Left ventricle myocardium superior (tissue), 1 donor: ENCODE results near the gene NFIA. TPM values are rescaled to one million over a fixed set of nuclear protein-coding genes. Genes with fewer than 3 reads are reported as not detected.

ENCODE experiments used
- ATAC-seq: fragments of 200-7000 bp; cut with Tn5 transposase; one replicate; pipeline ENCODE4 v1.9.1; 2020; ENCODE audit warnings: mild to moderate bottlenecking, moderate library complexity
- DNase-seq: peaks from one replicate; pipeline ENCODE4 v3.0.0-alpha.2; 2020
- intact Hi-C: fragments of 100-400 bp; cut with micrococcal nuclease; formaldehyde crosslinking; loops from one replicate; pipeline ENCODE4 v1.11.0; 2022
- total RNA-seq: library from RNA; stranded (reverse); fragmentation: NEBNext Ultra II Directional; extraction: Animal tissue kit (Norgen Biotek cat#: 25700); gene quantifications from one replicate; pipeline ENCODE4 v1.2.1, GENCODE V29; 2021
- donor health status: DM: no; HTN: yes; CAD: no; lungs with severe emphysema.

Gene NFIA
- total RNA-seq, 1 donor from 2014 or later, result 102 TPM

- no peak for DNase-seq
- peak; percentile 32 for ATAC-seq
- intact Hi-C loops, result loop anchor here (10.0 kb wide), 1 partner anchor 48 kb away; no protein-coding TSS in a partner anchor
Observed at GRCh38 chr1:61432616-61433388, 350.4 kb downstream of the NFIA start.

GRCh38 chr1:61433646-61434045 lies 351.3 kb downstream of the NFIA start:
- no peak for ATAC-seq
- intact Hi-C loops, result loop anchor here (10.0 kb wide), 1 partner anchor 49 kb away; no protein-coding TSS in a partner anchor
- DNase-seq, result no peak

- intact Hi-C loops, result loop anchor here (10.0 kb wide), 1 partner anchor 49 kb away; no protein-coding TSS in a partner anchor
- ATAC-seq (peak; percentile 51), DNase-seq (no peak)
Observed at GRCh38 chr1:61434276-61434675, 351.9 kb downstream of the NFIA start.

- intact Hi-C loops, result loop anchor here (10.0 kb wide), 1 partner anchor 50 kb away; no protein-coding TSS in a partner anchor
- DNase-seq, result no peak
- no peak for ATAC-seq
Observed at GRCh38 chr1:61435226-61435625, 352.9 kb downstream of the NFIA start.

GRCh38 chr1:61436016-61436415 lies 353.7 kb downstream of the NFIA start:
- intact Hi-C loops, result loop anchor here (10.0 kb wide), 1 partner anchor 51 kb away; no protein-coding TSS in a partner anchor
- DNase-seq (peak; percentile 31), ATAC-seq (no peak)

- ATAC-seq (peak; percentile 80), DNase-seq (peak; percentile 29)
- intact Hi-C loops, result loop anchor here (10.0 kb wide), 1 partner anchor 52 kb away; no protein-coding TSS in a partner anchor
Observed at GRCh38 chr1:61436491-61437120, 354.2 kb downstream of the NFIA start.

- no peak for ATAC-seq
- DNase-seq, result no peak
- intact Hi-C loops, result loop anchor here (10.0 kb wide), 1 partner anchor 54 kb away; no protein-coding TSS in a partner anchor
Observed at GRCh38 chr1:61439234-61439633, 356.9 kb downstream of the NFIA start.

GRCh38 chr1:61441723-61442262 lies 359.4 kb downstream of the NFIA start:
- peak; percentile 82 for ATAC-seq
- DNase-seq, result peak; percentile 65
- intact Hi-C loops, result no loop called here

GRCh38 chr1:61442544-61442943 lies 360.2 kb downstream of the NFIA start:
- peak; percentile 47 for ATAC-seq
- no peak for DNase-seq
- intact Hi-C loops, result no loop called here

- ATAC-seq (no peak), DNase-seq (no peak)
- intact Hi-C loops, result no loop called here
Observed at GRCh38 chr1:61444288-61444687, 361.9 kb downstream of the NFIA start.

- ATAC-seq (no peak), DNase-seq (no peak)
- intact Hi-C loops, result no loop called here
Observed at GRCh38 chr1:61445269-61445825, 363.0 kb downstream of the NFIA start.

- ATAC-seq, result no peak
- intact Hi-C loops, result no loop called here
- no peak for DNase-seq
Observed at GRCh38 chr1:61446531-61446991, 364.2 kb downstream of the NFIA start.

GRCh38 chr1:61447106-61447967 lies 365.0 kb downstream of the NFIA start:
- no peak for ATAC-seq
- intact Hi-C loops, result no loop called here
- no peak for DNase-seq

- ATAC-seq, result peak; percentile 19
- DNase-seq, result no peak
- intact Hi-C loops, result no loop called here
Observed at GRCh38 chr1:61447968-61448430, 365.6 kb downstream of the NFIA start.

GRCh38 chr1:61448914-61449313 lies 366.6 kb downstream of the NFIA start:
- DNase-seq, result peak; percentile 84
- ATAC-seq, result peak; percentile 68
- intact Hi-C loops, result no loop called here

GRCh38 chr1:61449410-61449809 lies 367.0 kb downstream of the NFIA start:
- ATAC-seq, result no peak
- intact Hi-C loops, result no loop called here
- DNase-seq, result no peak

GRCh38 chr1:61450454-61450853 lies 368.1 kb downstream of the NFIA start:
- peak; percentile 44 for ATAC-seq
- peak; percentile 65 for DNase-seq
- intact Hi-C loops, result loop anchor here (5.0 kb wide), 1 partner anchor 113 kb away; no protein-coding TSS in a partner anchor

- DNase-seq (no peak), ATAC-seq (no peak)
- intact Hi-C loops, result loop anchor here (5.0 kb wide), 1 partner anchor 114 kb away; no protein-coding TSS in a partner anchor
Observed at GRCh38 chr1:61450872-61451571, 368.7 kb downstream of the NFIA start.
